Heart right ventricle (tissue), 16 donors: ENCODE measurements around the gene USP9X. TPM values are rescaled to one million over a fixed set of nuclear protein-coding genes. Genes with fewer than 3 reads are reported as not detected.

Experiments
- ATAC-seq, 8 donors: fragments of 200-7000 bp; cut with Tn5 transposase; one replicate each; pipeline ENCODE4 v1.9.1; 2020; ENCODE audit warnings: mild to moderate bottlenecking in 8 of 8, moderate library complexity in 8 of 8, moderate number of reproducible peaks in 1 of 8
- DNase-seq, 2 donors: peaks; one replicate each; pipeline ENCODE4 v3.0.0-alpha.2; 2020
- H3K27ac ChIP-seq, 10 donors: fragments of 200-600 bp; sonication (generic) in 2 of 10; one replicate each; pipeline versions ENCODE4 v1.5.0 to v1.8.0; 2020 to 2022; ENCODE audit warnings: mild to moderate bottlenecking in 3 of 10
- H3K27me3 ChIP-seq, 7 donors: fragments of 200-600 bp; one replicate each; pipeline ENCODE4 v1.8.0; 2021 to 2022; ENCODE audit warnings: mild to moderate bottlenecking in 2 of 7
- H3K36me3 ChIP-seq, 9 donors: fragments of 200-600 bp; sonication (generic) in 1 of 9; one replicate each; pipeline versions ENCODE4 v1.5.0 to v1.8.0; 2020 to 2022; ENCODE audit warnings: mild to moderate bottlenecking in 2 of 9
- H3K4me1 ChIP-seq, 9 donors: fragments of 200-600 bp; sonication (generic) in 1 of 9; one replicate each; pipeline versions ENCODE4 v1.5.0 to v1.8.0; 2020 to 2022; ENCODE audit warnings: mild to moderate bottlenecking in 4 of 9
- H3K4me3 ChIP-seq, 10 donors: fragments of 200-600 bp; sonication (generic) in 2 of 10; one replicate each; pipeline versions ENCODE4 v1.5.0 to v1.8.0; 2020 to 2022; ENCODE audit warnings: mild to moderate bottlenecking in 7 of 10, moderate library complexity in 2 of 10
- H3K9me3 ChIP-seq, 11 donors: fragments of 200-600 bp in 10 of 11; sonication (generic) in 2 of 11; one replicate each; pipeline versions ENCODE4 v1.5.0 to v1.8.0; 2013 to 2022; ENCODE audit warnings: mild to moderate bottlenecking in 2 of 11, control low read depth in 1 of 11, moderate library complexity in 1 of 11
- WGBS, 2 donors: extraction: QIAGEN DNeasy Blood & Tissue Kit; methylation state at CpG; one replicate each; pipeline ENCODE4 v1.1.7; 2013; ENCODE audit warnings: inconsistent platforms in 1 of 2; 5-methylcytosine and 5-hydroxymethylcytosine counted together
- intact Hi-C, 10 donors: fragments of 100-400 bp; cut with DNase I; formaldehyde crosslinking; loops; one replicate each; pipeline versions ENCODE4 v1.11.1 to v1.14.2; 2022
- polyA plus RNA-seq, 2 donors: library from polyadenylated mRNA; stranded (reverse); fragments of 200-250 nt; gene quantifications; one replicate each; pipeline ENCODE4 v1.2.3, GENCODE V29; 2013
- total RNA-seq, 10 donors: library from RNA; stranded (reverse); fragmentation: NEBNext Ultra II Directional in 3 of 10; extraction: Animal tissue kit (Norgen Biotek cat#: 25700) in 3 of 10; gene quantifications; one replicate each; pipeline versions ENCODE4 v1.2.1 to v1.2.4, GENCODE V29; 2021 to 2023
- TF ChIP-seq, protein P1 (sequence below), 9 donors: fragments of 200-600 bp; sonication (generic) in 2 of 9; IDR thresholded peaks; one replicate each; pipeline versions ENCODE4 v1.5.0 to v1.8.0; 2021 to 2022; ENCODE audit warnings: antibody characterized with exemption in 9 of 9, mild to moderate bottlenecking in 5 of 9, moderate library complexity in 1 of 9
- donor health status: Arrhythmogenic right ventricular cardiomyopathy.
- donor health status: ischemic (EF 13 %, LVEDD 7.1; RV severe dilation, severe dysfunction).
- donor health status: healthy with polysubstance abuse.
- donor health status: DM: no; HTN: yes; CAD: no.
- donor health status: DM: no; HTN: no; CAD: no.
- donor health status: ischemic (EF 25% LVEDD 6.9; RV normal size, moderate dysfunction).
- donor health status: ischemic (EF 25% LVEDD 5.7; RV mildly dilated, moderate dysfunction).
- donor health status: healthy.
- donor health status: DM: yes; HTN: yes; CAD: no.
- donor health status: Ischemic cardiomyopathy.
- donor health status: ischemic (EF 35%, LVEDD 5.7; RV mildly dilated, moderate dysfunction).
- donor health status: nonischemic (EF 11% LVEDD 7.7; RV severe dilation, severe dysfunction).
- donor health status: DM: yes; HTN: yes; CAD: no.
- donor health status: PGD.
- donor health status: ischemic (EF 29% LVEDD 5.4; RV normal size, mild dysfunction).
- donor health status: nonischemic (EF 23%, LVEDD 6.1; RV moderate dilation, normal function).

Gene USP9X
- total and polyA plus RNA-seq, 12 donors, result 9.0 to 81.3 (median 64.6) TPM

DNA sequence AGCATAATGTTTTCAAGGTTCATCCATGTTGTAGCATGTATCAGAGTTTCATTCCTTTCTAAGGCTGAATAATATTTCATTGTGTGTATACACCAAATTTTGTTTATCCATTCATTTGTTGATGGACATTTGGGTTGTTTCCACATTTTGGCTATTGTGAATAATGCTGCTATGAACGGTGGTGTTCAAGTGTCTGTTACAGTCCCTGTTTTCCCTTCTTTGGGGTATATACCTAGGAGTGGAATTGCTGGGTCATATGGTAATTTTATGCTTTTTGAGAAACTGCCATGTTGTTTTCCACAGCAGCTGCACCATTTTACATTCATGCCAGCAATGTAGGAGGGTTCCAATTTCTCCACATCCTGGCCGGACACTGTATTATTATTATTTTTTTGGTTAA is 3.4 kb upstream of the USP9X start:
- H3K9me3 ChIP-seq, result no peaks in the 10 kb centered on the region
- intact Hi-C loops, result loop anchor here in 4 of 10 donors (5.0 to 10.0 kb wide), 3 partner anchors 67 to 253 kb away; partner anchors contain the start of gene DDX3X (in 2 of the 4)
- H3K27ac ChIP-seq, result no peak overlapping the region
- DNase-seq (no peak), ATAC-seq (no peak)
- H3K4me1 ChIP-seq, result peaks cover 0 to 20% (median 0%) of the 10 kb centered on the region in 9 donors
- no peaks in the 10 kb centered on the region for H3K36me3 ChIP-seq
- peaks cover 0 to 91% (median 0%) of the 10 kb centered on the region in 7 donors for H3K27me3 ChIP-seq
- TF ChIP-seq, protein P1, sequence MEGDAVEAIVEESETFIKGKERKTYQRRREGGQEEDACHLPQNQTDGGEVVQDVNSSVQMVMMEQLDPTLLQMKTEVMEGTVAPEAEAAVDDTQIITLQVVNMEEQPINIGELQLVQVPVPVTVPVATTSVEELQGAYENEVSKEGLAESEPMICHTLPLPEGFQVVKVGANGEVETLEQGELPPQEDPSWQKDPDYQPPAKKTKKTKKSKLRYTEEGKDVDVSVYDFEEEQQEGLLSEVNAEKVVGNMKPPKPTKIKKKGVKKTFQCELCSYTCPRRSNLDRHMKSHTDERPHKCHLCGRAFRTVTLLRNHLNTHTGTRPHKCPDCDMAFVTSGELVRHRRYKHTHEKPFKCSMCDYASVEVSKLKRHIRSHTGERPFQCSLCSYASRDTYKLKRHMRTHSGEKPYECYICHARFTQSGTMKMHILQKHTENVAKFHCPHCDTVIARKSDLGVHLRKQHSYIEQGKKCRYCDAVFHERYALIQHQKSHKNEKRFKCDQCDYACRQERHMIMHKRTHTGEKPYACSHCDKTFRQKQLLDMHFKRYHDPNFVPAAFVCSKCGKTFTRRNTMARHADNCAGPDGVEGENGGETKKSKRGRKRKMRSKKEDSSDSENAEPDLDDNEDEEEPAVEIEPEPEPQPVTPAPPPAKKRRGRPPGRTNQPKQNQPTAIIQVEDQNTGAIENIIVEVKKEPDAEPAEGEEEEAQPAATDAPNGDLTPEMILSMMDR (IDR thresholded peaks at IDR 0.05), result no peak
- no peak overlapping the region for H3K4me3 ChIP-seq
- WGBS, 2 donors, result 74 to 81% methylated on average over 2 of the region's 2 CpGs

DNA sequence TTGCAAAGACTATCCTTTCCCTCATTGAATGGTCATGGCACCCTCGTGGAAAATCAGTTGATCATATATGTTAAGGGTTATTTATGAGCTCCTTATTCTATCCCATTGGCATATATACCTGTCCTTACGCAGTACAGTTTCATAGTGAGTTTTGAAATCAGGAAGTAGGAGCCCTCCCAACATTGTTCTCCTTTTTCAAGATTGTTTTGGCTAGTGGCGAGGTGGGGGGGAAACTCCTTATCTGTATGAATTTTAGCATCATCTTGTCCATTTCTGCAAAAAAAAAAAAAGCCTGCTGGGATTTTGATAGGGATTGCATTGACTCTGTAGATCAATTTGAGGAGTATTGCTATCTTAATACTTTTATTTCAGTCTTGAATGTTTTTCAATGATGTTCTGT is 2.5 kb upstream of the USP9X start:
- Histone ChIP-seq H3K27me3 (peaks cover 0 to 91% (median 0%) of the 10 kb centered on the region in 7 donors), H3K27ac (no peak overlapping the region), H3K9me3 (no peaks in the 10 kb centered on the region), H3K36me3 (peaks cover 0 to 3% (median 0%) of the 10 kb centered on the region in 9 donors), H3K4me1 (peaks cover 0 to 30% (median 5%) of the 10 kb centered on the region in 9 donors), H3K4me3 (no peak overlapping the region)
- TF ChIP-seq, protein P1 (IDR thresholded peaks at IDR 0.05), result no peak
- WGBS, 2 donors, result 81 to 88% methylated on average over 3 of the region's 3 CpGs
- intact Hi-C loops, result loop anchor here in 4 of 10 donors (5.0 to 10.0 kb wide), 3 partner anchors 68 to 252 kb away; partner anchors contain the start of gene DDX3X (in 2 of the 4)
- ATAC-seq (no peak), DNase-seq (no peak)

DNA sequence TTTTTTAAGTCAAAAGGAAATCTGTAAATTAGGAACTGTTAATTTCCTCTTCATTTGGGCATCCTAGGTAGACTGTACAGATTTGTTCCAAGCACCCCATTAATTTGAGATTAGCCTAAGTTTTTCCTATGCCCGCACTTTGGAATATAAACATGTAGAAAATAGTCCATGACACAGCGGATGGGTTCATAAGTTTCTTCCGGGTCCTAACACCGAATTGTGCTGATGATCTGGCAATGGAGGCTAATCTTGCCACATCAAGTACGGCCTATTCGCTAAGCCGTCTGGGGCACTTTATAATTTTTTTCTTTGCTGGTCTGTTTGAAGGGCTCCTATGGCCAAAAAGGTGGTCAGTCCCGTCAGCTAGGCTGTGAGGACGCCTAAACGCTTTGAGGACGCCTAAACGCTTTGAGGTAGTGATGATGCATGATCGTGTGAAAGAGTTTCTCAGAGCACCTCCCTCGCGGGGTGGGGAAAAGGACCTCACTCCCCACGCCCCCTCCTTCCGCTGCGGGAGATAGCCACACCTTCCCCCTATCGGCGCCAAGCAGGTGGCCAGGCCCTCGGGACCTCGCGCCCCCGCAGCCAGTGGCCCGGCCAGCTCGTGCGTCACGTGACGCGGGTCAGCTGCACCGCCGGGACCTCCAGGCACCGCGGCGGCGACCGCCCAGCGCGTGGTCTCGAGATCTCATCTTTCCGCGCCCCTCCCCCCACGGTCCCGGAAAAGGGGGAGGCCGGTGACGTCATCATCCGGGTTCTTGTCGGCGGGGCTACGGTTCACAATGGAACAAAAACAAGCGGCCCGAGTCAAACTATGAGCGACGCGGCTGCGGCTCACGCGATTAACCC is 977 bp upstream of the USP9X start:
- DNase-seq (peak; percentile 95 to 96), ATAC-seq (peak; percentile 81 to 93 (median 87))
- 0 to 1% methylated on average over 40 to 58 of the region's 58 CpGs for WGBS, 2 donors
- intact Hi-C loops, result loop anchor here in 5 of 10 donors (1.0 to 10.0 kb wide), 5 partner anchors 69 to 251 kb away; partner anchors contain the start of gene DDX3X (in 2 of the 5)
- TF ChIP-seq, protein P1 (IDR thresholded peaks at IDR 0.05), result no peak
- Histone ChIP-seq H3K4me1 (peaks cover 0 to 45% (median 11%) of the 10 kb centered on the region in 9 donors), H3K27ac (peak overlapping the region; percentile 94 to 100 (median 98)), H3K36me3 (peaks cover 0 to 7% (median 0%) of the 10 kb centered on the region in 9 donors), H3K4me3 (peak overlapping the region; percentile 69 to 97 (median 83)), H3K27me3 (peaks cover 0 to 93% (median 0%) of the 10 kb centered on the region in 7 donors), H3K9me3 (no peaks in the 10 kb centered on the region)

DNA sequence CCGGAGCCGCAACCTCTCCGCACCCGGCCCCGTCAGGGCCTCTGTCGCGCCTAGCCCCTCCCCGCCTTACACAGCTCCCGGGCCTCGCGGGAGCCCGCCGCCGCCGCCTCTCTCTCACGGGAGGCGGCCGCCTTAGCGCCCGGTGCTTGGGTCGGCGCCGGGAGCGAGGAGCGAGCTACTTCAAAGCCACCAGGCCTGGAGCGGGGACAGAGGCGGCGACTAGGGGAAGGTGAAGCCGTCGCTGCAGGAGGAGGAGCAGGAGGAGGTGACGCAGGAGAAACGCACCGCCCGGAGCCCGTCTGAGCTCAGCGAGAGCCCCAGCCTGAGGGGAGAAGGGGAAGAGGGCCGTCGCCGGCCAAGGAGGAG is 250 bp downstream of the USP9X start:
- peaks cover 0 to 7% (median 0%) of the 10 kb centered on the region in 9 donors for H3K36me3 ChIP-seq
- WGBS, 2 donors, result 0% methylated on average over 17 to 36 of the region's 39 CpGs
- DNase-seq (peak; percentile 62 to 69), ATAC-seq (peak; percentile 12 to 70 (median 30))
- peak overlapping the region; percentile 69 to 97 (median 83) for H3K4me3 ChIP-seq
- peaks cover 0 to 84% (median 0%) of the 10 kb centered on the region in 7 donors for H3K27me3 ChIP-seq
- H3K27ac ChIP-seq, result peak overlapping the region; percentile 94 to 100 (median 98)
- TF ChIP-seq, protein P1 (IDR thresholded peaks at IDR 0.05), result no peak
- H3K4me1 ChIP-seq, result peaks cover 0 to 57% (median 23%) of the 10 kb centered on the region in 9 donors
- no peaks in the 10 kb centered on the region for H3K9me3 ChIP-seq
- intact Hi-C loops, result loop anchor here in 4 of 10 donors (2.0 to 10.0 kb wide), 3 partner anchors 71 to 249 kb away; partner anchors contain the start of gene DDX3X (in 2 of the 4)
